ENCODE results near the gene KANSL2. TPM values are rescaled to one million over a fixed set of nuclear protein-coding genes. Genes with fewer than 3 reads are reported as not detected.

Gene KANSL2
- total and polyA plus RNA-seq, 2 donors (not counting 3 experiments of a cell fraction or from before 2014, with no cell fraction given): 30.5 to 35.8 TPM

- POLR2A ChIA-PET: interaction anchor here (1.3 kb wide), 1 partner anchor 11 kb away, joined by 3 read pairs; the partner anchor contains the start of gene KANSL2
Measured at GRCh38 chr12:48693572-48693971, 11.5 kb upstream of the KANSL2 start.

More at GRCh38 chr12:48693572-48693971, 11.5 kb upstream of the KANSL2 start:
- Histone ChIP-seq H3K4me2 (ENCODE audit: insufficient read depth, low read length) (no peak overlapping the region), H3K9me3 (replicated peaks; ENCODE audit: control insufficient read depth, insufficient read depth, low read length) (no peaks in the 10 kb centered on the region), H3K79me2 (ENCODE audit: control insufficient read depth, insufficient read depth, low read length) (peaks cover 14% of the 10 kb centered on the region), H3K4me1 (ENCODE audit: control insufficient read depth, extremely low read depth, insufficient read depth, low read length) (no peaks in the 10 kb centered on the region), H3K27me3 (ENCODE audit: control insufficient read depth in 2 of 2, insufficient read depth in 2 of 2, low read length in 2 of 2) (no peaks in the 10 kb centered on the region), H3K4me3 (replicated peaks in 1 of 3; ENCODE audit: insufficient read depth in 1 of 3, low read depth in 1 of 3, low read length in 3 of 3) (no peak overlapping the region), H3K9ac (replicated peaks; ENCODE audit: extremely low read depth, insufficient read depth, low read length) (no peak overlapping the region), H3K36me3 (ENCODE audit: control insufficient read depth in 2 of 2, extremely low read depth in 1 of 2, insufficient read depth in 2 of 2, low read length in 2 of 2) (peaks cover 20 to 21% of the 10 kb centered on the region in 2 experiments), H4K20me1 (replicated peaks; ENCODE audit: control insufficient read depth, extremely low read depth, insufficient read depth, low read length) (peaks cover 8% of the 10 kb centered on the region), H2AFZ (ENCODE audit: low read depth, low read length) (no peak overlapping the region), H3K27ac (ENCODE audit: insufficient read depth, low read depth, low read length) (no peak overlapping the region), H3K9me1 (replicated peaks; ENCODE audit: control insufficient read depth, extremely low read depth, insufficient read depth, low read length) (no peaks in the 10 kb centered on the region)
- no TSS peak for BruUV-seq (replicated peaks)
- intact Hi-C loops (cut with micrococcal nuclease) (no loop called here), dilution Hi-C loops (cut with MboI; ENCODE audit: extremely low pct_ligation_motif_present, low sequenced_read_pairs) (no loop called here)
- no peak for FAIRE-seq
- CTCF ChIA-PET: no interaction called here
- DNase-seq (ENCODE audit: low read depth, low spot score): no peak
- TF ChIP-seq POLR2A (IDR thresholded peaks at IDR 0.05; ENCODE audit: low read depth, low read length) (no peak), POLR2AphosphoS5 (IDR thresholded peaks at IDR 0.05; ENCODE audit: insufficient read depth, low read depth, low read length) (no peak), MYC (IDR thresholded peaks at IDR 0.05; ENCODE audit: low read depth, low read length) (no peak), GATA2 (IDR thresholded peaks at IDR 0.05; ENCODE audit: insufficient read depth, insufficient read length, low read depth, low read length) (no peak), EZH2 (IDR thresholded peaks at IDR 0.05; ENCODE audit: borderline replicate concordance, low read depth, low read length, severe bottlenecking) (no peak), FOS (IDR thresholded peaks at IDR 0.05; ENCODE audit: borderline replicate concordance, insufficient read depth, low read length) (no peak), JUN (IDR thresholded peaks at IDR 0.05; ENCODE audit: borderline replicate concordance, insufficient read depth, insufficient read length, low read depth) (no peak), CTCF (IDR thresholded peaks at IDR 0.05; ENCODE audit: extremely low read depth in 1 of 2, insufficient read depth in 1 of 2, low read depth in 1 of 2, low read length in 2 of 2) (no peak)
- TF ChIP-seq, protein P1, sequence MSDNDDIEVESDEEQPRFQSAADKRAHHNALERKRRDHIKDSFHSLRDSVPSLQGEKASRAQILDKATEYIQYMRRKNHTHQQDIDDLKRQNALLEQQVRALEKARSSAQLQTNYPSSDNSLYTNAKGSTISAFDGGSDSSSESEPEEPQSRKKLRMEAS (IDR thresholded peaks at IDR 0.05; ENCODE audit: insufficient read depth, insufficient read length): no peak
